Hematopoietic multipotent progenitor cell treated with erythropoietin and hydrocortisone succinate and interleukin-3 and kit ligand, for 15 days (in vitro differentiated cells): ENCODE measurements around the gene PAX6.

Source experiments
- DNase-seq: peaks from one replicate; pipeline ENCODE4 v3.0.0-alpha.2; 2015; ENCODE audit warnings: low spot score

Gene PAX6

GRCh38 chr11:31798057-31798553 is 13.0 kb downstream of the PAX6 start:
- no peak for DNase-seq

- no peak for DNase-seq
Observed at GRCh38 chr11:31797190-31798056, 13.7 kb downstream of the PAX6 start.

GRCh38 chr11:31796499-31797189 is 14.5 kb downstream of the PAX6 start:
- no peak for DNase-seq

- no peak for DNase-seq
Observed at GRCh38 chr11:31795706-31796498, 15.2 kb downstream of the PAX6 start.

GRCh38 chr11:31794548-31794947 is 16.6 kb downstream of the PAX6 start:
- DNase-seq, result no peak

- no peak for DNase-seq
Observed at GRCh38 chr11:31793264-31793663, 17.9 kb downstream of the PAX6 start.

- no peak for DNase-seq
Observed at GRCh38 chr11:31792456-31792855, 18.7 kb downstream of the PAX6 start.

- DNase-seq, result no peak
Observed at GRCh38 chr11:31792036-31792435, 19.1 kb downstream of the PAX6 start.

GRCh38 chr11:31790649-31791048 is 20.5 kb downstream of the PAX6 start:
- no peak for DNase-seq

GRCh38 chr11:31788085-31788484 is 23.0 kb downstream of the PAX6 start:
- DNase-seq, result no peak

GRCh38 chr11:31786996-31787685 is 24.0 kb downstream of the PAX6 start:
- DNase-seq, result no peak

- no peak for DNase-seq
Observed at GRCh38 chr11:31784611-31785010, 26.5 kb downstream of the PAX6 start.

- DNase-seq, result no peak
Observed at GRCh38 chr11:31783252-31783651, 27.9 kb downstream of the PAX6 start.

GRCh38 chr11:31782257-31782656 is 28.9 kb downstream of the PAX6 start:
- DNase-seq, result no peak

GRCh38 chr11:31780480-31780971 is 30.6 kb downstream of the PAX6 start:
- no peak for DNase-seq

- DNase-seq, result no peak
Observed at GRCh38 chr11:31780078-31780477, 31.0 kb downstream of the PAX6 start.

- DNase-seq, result no peak
Observed at GRCh38 chr11:31779374-31779791, 31.7 kb downstream of the PAX6 start.

- no peak for DNase-seq
Observed at GRCh38 chr11:31772412-31772811, 38.7 kb downstream of the PAX6 start.

- DNase-seq, result no peak
Observed at GRCh38 chr11:31770011-31770700, 41.0 kb downstream of the PAX6 start.

GRCh38 chr11:31768749-31769640 is 42.1 kb downstream of the PAX6 start:
- no peak for DNase-seq
